ENCODE results near the gene KLHDC9.

Gene KLHDC9

GRCh38 chr1:161083748-161084596, 14.2 kb upstream of the KLHDC9 start:
- H3K27me3 ChIP-seq: no peaks in the 10 kb centered on the region
- no peaks in the 10 kb centered on the region for H3K4me1 ChIP-seq
- H3K36me3 ChIP-seq: no peaks in the 10 kb centered on the region
- no peak overlapping the region for H3K4me3 ChIP-seq
- TF ChIP-seq Cebpa-rat (IDR thresholded peaks at IDR 0.05): no peak
- H3K9ac ChIP-seq: no peak overlapping the region
- no peaks in the 10 kb centered on the region for H4K20me1 ChIP-seq
- H3K4me2 ChIP-seq: no peak overlapping the region
- H3K27ac ChIP-seq: no peak overlapping the region
- no peaks in the 10 kb centered on the region for H3K9me3 ChIP-seq

DNA sequence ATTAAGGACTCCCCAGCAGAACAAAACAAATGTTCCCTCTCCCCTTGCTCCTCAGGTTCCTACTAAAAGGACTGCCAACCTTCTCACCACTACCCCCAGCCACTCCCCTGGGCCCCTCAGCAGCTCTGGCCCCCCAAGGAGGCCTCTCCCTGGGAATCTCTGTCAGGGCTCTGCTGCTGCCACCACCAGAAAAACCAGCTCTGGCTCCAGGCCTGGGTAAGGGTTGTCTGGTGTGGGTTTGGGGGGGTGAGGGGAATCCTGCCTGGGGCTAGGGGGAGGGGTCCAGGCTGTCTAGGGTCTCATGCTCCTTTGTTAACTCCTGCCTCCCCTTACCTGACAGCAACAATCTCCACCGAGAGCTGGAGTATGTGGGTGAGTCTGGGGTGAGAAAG, 13.6 kb upstream of the KLHDC9 start:
- Histone ChIP-seq H3K27ac (no peak overlapping the region), H4K20me1 (no peaks in the 10 kb centered on the region), H3K27me3 (no peaks in the 10 kb centered on the region), H3K4me3 (no peak overlapping the region), H3K4me1 (no peaks in the 10 kb centered on the region), H3K4me2 (no peak overlapping the region), H3K9me3 (no peaks in the 10 kb centered on the region), H3K9ac (no peak overlapping the region), H3K36me3 (no peaks in the 10 kb centered on the region)
- TF ChIP-seq Cebpa-rat (IDR thresholded peaks at IDR 0.05): no peak

- H3K4me1 ChIP-seq: no peaks in the 10 kb centered on the region
- H3K9me3 ChIP-seq: no peaks in the 10 kb centered on the region
- H3K4me3 ChIP-seq: no peak overlapping the region
- no peaks in the 10 kb centered on the region for H3K36me3 ChIP-seq
- H3K27ac ChIP-seq: no peak overlapping the region
- no peaks in the 10 kb centered on the region for H3K27me3 ChIP-seq
- no peak for TF ChIP-seq Cebpa-rat (IDR thresholded peaks at IDR 0.05)
- H4K20me1 ChIP-seq: no peaks in the 10 kb centered on the region
- no peak overlapping the region for H3K9ac ChIP-seq
- no peak overlapping the region for H3K4me2 ChIP-seq
Measured at GRCh38 chr1:161085165-161085564, 13.0 kb upstream of the KLHDC9 start.

DNA sequence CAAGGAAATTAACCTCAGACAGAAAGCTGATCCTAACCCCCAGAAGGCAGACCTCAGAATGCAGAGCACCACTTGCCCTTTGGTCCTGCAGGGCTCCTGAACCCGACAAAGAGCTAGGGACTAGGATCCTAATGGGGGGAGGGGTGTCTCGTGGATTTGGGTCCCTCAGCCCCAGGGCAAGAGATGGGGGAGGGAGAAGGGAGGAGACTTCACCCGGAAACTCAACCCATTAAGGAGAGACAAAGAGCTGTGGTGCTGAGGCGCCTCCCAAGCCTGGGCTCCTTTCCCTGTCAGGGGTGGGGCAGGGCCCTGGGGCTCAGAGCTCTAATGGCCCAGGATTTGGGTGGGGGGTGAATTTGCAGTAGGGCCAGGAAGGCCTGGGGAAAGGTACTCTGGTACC, 11.7 kb upstream of the KLHDC9 start:
- Histone ChIP-seq H3K27ac (no peak overlapping the region), H3K9me3 (no peaks in the 10 kb centered on the region), H3K4me1 (no peaks in the 10 kb centered on the region), H3K4me3 (no peak overlapping the region), H3K36me3 (no peaks in the 10 kb centered on the region), H3K9ac (no peak overlapping the region), H4K20me1 (no peaks in the 10 kb centered on the region), H3K4me2 (no peak overlapping the region), H3K27me3 (no peaks in the 10 kb centered on the region)
- no peak for TF ChIP-seq Cebpa-rat (IDR thresholded peaks at IDR 0.05)

DNA sequence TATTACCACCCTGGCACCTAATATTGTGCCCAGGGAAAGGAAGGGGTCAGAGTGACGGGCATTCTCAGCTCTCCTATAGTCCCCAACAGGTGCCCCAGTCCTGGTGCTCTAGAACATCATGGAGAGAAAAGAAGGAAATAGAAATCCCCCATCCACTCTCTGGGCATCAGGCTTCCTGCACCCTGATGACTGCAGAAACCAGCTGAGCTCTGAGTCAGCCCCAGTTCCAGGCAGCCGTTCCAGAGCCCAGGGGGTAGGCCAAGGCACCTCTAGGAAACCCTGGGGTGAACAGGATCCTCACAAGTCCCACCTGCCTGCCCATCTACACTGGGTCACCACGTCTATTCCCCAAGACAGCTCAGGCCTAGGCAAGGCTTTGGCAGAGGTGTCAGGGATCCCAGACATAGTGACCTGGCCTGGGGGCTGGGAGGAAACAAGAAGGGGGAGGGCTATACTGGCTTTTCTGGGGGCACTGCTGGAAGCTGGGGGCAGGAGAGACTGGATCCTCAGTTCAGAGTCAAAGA, 9.5 kb upstream of the KLHDC9 start:
- no peak overlapping the region for H3K9ac ChIP-seq
- H3K4me1 ChIP-seq: no peaks in the 10 kb centered on the region
- no peaks in the 10 kb centered on the region for H3K27me3 ChIP-seq
- H3K36me3 ChIP-seq: no peaks in the 10 kb centered on the region
- no peaks in the 10 kb centered on the region for H3K9me3 ChIP-seq
- TF ChIP-seq Cebpa-rat (IDR thresholded peaks at IDR 0.05): no peak
- no peaks in the 10 kb centered on the region for H4K20me1 ChIP-seq
- no peak overlapping the region for H3K27ac ChIP-seq
- no peak overlapping the region for H3K4me3 ChIP-seq
- no peak overlapping the region for H3K4me2 ChIP-seq

DNA sequence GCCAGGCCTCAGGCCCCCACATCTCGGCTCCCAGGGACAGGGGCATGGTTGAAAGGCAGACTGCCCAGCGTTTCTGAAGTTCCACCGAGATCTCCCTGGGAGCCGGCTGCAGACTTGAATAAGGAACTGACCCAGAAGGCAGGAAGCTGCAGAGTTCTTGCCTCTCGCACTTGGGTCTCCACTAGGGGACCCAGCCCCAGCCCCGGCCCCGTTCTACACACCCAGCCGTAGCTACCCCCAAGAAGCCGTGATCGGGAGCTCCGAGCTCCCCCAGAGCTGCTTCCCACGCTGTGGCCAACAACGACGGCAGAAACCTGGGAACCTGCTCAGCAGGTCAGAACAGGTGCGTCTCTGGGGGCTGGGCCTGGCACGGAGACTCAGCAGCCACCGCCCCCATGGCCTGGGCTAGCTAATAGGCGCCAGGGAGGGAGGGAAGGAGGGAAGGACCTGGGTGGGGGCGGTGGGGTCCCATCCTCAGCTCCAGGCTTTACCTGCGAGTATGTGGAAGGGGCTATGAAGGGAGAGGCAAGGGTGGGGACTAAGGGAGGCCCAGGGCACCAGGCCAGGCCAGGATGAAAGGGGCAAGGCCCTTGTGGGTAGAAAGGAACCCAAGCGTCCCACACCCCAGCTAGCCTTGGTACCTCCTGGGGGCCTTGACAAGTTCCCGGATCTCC, 8.8 kb upstream of the KLHDC9 start, which contains the start of gene NECTIN4:
NECTIN4 (minus strand) TSS at position 308 of the 674 bp plus-strand sequence; CDS start at position 46, 262 bp downstream.
- Histone ChIP-seq H3K36me3 (no peaks in the 10 kb centered on the region), H4K20me1 (no peaks in the 10 kb centered on the region), H3K27ac (no peak within 1 kb of the TSS), H3K9me3 (no peaks in the 10 kb centered on the region), H3K4me1 (no peaks in the 10 kb centered on the region), H3K4me3 (no peak within 1 kb of the TSS), H3K9ac (no peak within 1 kb of the TSS), H3K27me3 (no peaks in the 10 kb centered on the region), H3K4me2 (no peak within 1 kb of the TSS)
- no peak for TF ChIP-seq Cebpa-rat (IDR thresholded peaks at IDR 0.05)

GRCh38 chr1:161089938-161090337, 8.2 kb upstream of the KLHDC9 start:
- no peak overlapping the region for H3K4me2 ChIP-seq

GRCh38 chr1:161090617-161091016, 7.5 kb upstream of the KLHDC9 start:
- no peaks in the 10 kb centered on the region for H4K20me1 ChIP-seq
- no peak overlapping the region for H3K9ac ChIP-seq
- no peaks in the 10 kb centered on the region for H3K36me3 ChIP-seq
- no peak overlapping the region for H3K27ac ChIP-seq
- no peaks in the 10 kb centered on the region for H3K4me1 ChIP-seq
- no peaks in the 10 kb centered on the region for H3K27me3 ChIP-seq
- no peaks in the 10 kb centered on the region for H3K9me3 ChIP-seq
- no peak overlapping the region for H3K4me3 ChIP-seq
- H3K4me2 ChIP-seq: no peak overlapping the region
- no peak for TF ChIP-seq Cebpa-rat (IDR thresholded peaks at IDR 0.05)

More at GRCh38 chr1:161089938-161090337, 8.2 kb upstream of the KLHDC9 start:
- no peaks in the 10 kb centered on the region for H3K27me3 ChIP-seq
- no peaks in the 10 kb centered on the region for H3K4me1 ChIP-seq
- no peak overlapping the region for H3K9ac ChIP-seq
- TF ChIP-seq Cebpa-rat (IDR thresholded peaks at IDR 0.05): no peak
- no peaks in the 10 kb centered on the region for H3K9me3 ChIP-seq
- no peaks in the 10 kb centered on the region for H3K36me3 ChIP-seq
- H3K27ac ChIP-seq: no peak overlapping the region
- H4K20me1 ChIP-seq: no peaks in the 10 kb centered on the region
- H3K4me3 ChIP-seq: no peak overlapping the region

- H3K9ac ChIP-seq: no peak overlapping the region
- no peak overlapping the region for H3K27ac ChIP-seq
- no peaks in the 10 kb centered on the region for H3K36me3 ChIP-seq
- no peak overlapping the region for H3K4me2 ChIP-seq
- H3K4me1 ChIP-seq: no peaks in the 10 kb centered on the region
- H3K9me3 ChIP-seq: no peaks in the 10 kb centered on the region
- no peak for TF ChIP-seq Cebpa-rat (IDR thresholded peaks at IDR 0.05)
- no peak overlapping the region for H3K4me3 ChIP-seq
- no peaks in the 10 kb centered on the region for H3K27me3 ChIP-seq
- no peaks in the 10 kb centered on the region for H4K20me1 ChIP-seq
Measured at GRCh38 chr1:161091093-161091492, 7.1 kb upstream of the KLHDC9 start.

Measured in BLaER1 (cell line).